H7 (cell line): ENCODE data around the gene JAK1. TPM values are rescaled to one million over a fixed set of nuclear protein-coding genes. Genes with fewer than 3 reads are reported as not detected.
A peak's percentile ranks its signal among the peaks of the same experiment; 100 is the strongest.

Experiments
- DNase-seq: peaks from one replicate; pipeline ENCODE4 v3.0.0; 2012
- H3K27me3 ChIP-seq: 2 replicates; pipeline ENCODE4 v1.6.0; 2011; ENCODE audit warnings: mild to moderate bottlenecking, low read length; ENCODE audit not compliant: control insufficient read depth, insufficient read depth
- H3K36me3 ChIP-seq: replicated peaks from 2 replicates; pipeline ENCODE4 v1.5.1; 2011; ENCODE audit warnings: low read length; ENCODE audit not compliant: control insufficient read depth, insufficient read depth
- H3K4me3 ChIP-seq: 2 replicates; pipeline ENCODE4 v1.5.1; 2011; ENCODE audit warnings: low read depth, mild to moderate bottlenecking, control low read depth, low read length, moderate library complexity; ENCODE audit not compliant: insufficient read depth
- total RNA-seq: library from RNA; depleted of rRNA; stranded (reverse); fragments of >200 nt; shearing (Covaris generic); gene quantifications from 2 replicates; pipeline ENCODE4 v1.2.3, GENCODE V29; 2014

The JAK1 gene
- total RNA-seq, 1 experiment from 2014 or later, result 36.7 TPM

DNA sequence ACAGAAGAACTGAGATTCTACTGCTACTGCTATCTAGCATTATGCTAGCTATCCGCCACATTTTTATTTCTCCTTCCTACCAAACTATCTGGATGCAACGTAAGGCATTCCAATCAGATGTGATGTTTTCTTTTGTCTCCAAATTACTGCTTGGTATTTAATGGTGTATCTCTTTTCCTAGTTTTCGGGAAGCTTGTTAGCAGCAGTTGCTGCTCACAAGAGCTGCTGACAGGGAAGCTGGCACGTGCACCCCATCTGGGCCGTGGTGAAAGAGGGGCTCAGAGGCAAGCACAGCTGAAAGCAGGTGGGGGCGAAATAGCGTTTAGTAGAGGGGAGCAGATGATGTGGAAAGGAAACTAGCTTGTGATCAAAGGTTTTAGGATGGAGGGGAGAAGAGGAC, 57.3 kb downstream of the JAK1 start:
- H3K27me3 ChIP-seq, result no peaks in the 10 kb centered on the region
- no peak for DNase-seq
- no peak overlapping the region for H3K4me3 ChIP-seq
- no peaks in the 10 kb centered on the region for H3K36me3 ChIP-seq

DNA sequence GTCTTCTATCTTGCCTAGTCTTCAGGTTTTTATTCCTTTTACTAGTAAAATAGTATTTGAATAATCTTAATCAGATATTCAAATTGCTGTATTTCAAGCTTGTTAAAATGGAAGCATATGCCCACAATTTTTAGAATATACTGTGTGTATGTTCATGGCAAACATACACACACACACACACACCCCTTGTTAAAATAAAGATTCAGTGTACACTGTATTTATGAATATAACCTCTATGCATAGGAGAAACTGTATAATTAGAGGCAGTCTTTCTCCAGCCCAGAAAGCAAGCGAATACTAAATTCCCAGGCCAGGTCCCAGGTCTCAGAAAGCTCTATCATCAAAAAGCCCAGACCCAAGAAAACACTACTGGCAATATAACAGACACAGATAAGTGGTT, 57.8 kb downstream of the JAK1 start:
- Histone ChIP-seq H3K27me3 (no peaks in the 10 kb centered on the region), H3K36me3 (no peaks in the 10 kb centered on the region), H3K4me3 (no peak overlapping the region)
- DNase-seq, result no peak

DNA sequence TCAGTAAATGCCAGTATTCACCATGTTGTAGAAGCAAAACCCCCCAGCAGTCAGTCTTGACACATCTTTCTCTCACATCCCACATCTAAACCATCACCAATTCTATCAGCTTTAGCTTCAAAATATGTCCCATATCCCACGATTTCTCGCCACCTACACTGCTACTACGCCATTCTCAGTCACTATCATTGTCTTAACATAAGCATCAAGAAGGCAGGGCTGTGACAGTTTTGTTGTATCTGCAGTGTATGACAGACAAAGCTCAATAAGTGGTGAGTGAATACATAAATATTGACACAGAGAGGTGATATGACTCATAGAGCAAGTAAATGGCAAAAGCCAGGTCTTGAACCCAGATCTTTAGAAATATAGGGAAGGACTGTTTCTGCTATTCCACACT, 59.9 kb downstream of the JAK1 start:
- no peak for DNase-seq
- no peaks in the 10 kb centered on the region for H3K27me3 ChIP-seq
- no peaks in the 10 kb centered on the region for H3K36me3 ChIP-seq
- no peak overlapping the region for H3K4me3 ChIP-seq

DNA sequence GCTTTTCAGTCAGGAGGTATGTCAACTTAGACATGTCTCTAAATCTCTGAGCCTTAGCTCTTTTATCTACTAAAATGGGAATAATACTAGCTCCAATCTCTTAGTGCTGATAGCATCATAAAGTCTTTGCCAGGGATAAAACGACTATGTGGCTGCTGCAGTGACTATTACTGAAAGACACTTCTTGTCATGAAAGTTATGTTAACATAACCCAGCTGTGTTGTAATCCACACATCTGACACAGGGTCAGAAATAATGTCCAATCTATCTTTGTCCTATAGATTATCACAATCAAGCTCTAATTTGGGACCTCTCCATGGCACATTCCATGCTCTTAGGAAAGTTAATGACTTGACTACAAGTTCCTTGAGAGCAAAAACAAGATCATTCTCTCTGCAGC, 62.8 kb downstream of the JAK1 start:
- DNase-seq, result no peak
- Histone ChIP-seq H3K27me3 (no peaks in the 10 kb centered on the region), H3K4me3 (no peak overlapping the region), H3K36me3 (no peaks in the 10 kb centered on the region)

DNA sequence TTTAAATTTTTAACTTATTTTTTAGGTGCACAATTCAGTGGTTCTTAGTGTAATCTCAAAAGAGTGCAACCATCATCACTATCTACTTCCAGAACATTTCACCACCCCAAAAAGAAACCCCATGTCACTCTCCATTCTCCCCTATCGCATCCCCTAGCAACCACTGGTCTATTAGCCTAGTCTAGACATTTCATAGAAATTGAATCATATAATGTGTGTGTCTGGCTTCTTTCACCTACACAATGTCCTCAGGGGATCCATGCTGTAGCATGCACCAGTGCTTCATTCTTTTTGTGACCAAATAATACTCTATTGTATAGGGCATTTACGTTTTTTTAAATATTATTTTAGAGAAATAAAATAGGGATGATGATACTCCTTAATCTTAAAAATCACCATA, 64.7 kb downstream of the JAK1 start:
- Histone ChIP-seq H3K36me3 (no peaks in the 10 kb centered on the region), H3K4me3 (no peak overlapping the region), H3K27me3 (no peaks in the 10 kb centered on the region)
- no peak for DNase-seq

DNA sequence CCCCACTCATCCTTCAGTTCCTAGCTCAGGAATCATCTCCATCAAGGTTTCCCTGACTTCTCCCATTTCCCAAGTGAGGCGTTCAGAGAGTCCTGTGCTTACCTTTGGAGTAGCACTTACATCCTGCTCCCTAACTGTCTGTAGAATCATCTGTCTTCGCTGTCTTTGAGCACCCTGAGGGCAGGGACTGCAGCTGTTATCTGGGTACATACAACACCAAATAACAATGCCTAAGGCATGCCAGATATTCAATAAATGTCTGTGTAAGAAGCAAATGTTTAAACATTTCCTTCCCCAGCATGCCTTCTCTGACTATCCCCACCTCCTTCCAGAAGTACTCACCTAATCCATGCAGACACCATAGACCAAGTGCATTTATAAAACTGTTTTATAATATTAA, 65.4 kb downstream of the JAK1 start:
- DNase-seq, result no peak
- Histone ChIP-seq H3K4me3 (no peak overlapping the region), H3K27me3 (no peaks in the 10 kb centered on the region), H3K36me3 (no peaks in the 10 kb centered on the region)

DNA sequence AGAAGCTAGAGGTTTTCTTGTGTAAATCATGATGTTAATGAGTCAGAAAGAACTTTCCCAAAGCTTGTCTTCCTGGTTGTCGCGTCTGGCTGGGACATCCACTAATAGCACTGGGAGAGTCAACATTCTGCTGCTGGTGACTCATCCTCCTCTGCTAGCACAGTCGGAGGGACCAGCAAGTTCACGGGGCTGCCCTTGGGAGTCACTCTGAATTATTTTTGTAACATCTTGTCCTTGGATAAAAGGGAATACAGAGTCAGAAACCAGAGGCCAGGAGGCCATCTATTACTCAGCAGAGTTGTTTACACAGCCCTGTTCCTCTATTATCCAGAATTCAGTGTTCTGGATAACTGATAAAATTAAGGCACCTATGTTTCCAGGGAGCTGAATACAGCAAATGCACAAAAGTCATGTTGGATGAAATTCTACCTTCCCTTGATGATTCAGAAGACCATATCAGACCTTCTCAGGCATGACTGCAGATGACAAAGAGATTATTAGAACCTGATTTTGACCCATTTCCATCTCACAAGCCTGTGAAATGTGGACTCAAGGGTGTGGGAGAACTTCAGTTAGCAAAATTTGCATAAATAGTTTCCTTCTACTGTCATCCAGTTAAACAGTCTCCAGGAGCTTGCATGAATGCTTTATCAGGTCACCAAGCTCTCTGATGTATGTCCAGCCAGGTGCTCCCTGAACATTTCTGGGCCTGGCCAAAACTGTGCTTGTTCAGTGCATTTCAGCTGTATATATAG, 68.1 kb downstream of the JAK1 start:
- Histone ChIP-seq H3K4me3 (no peak overlapping the region), H3K36me3 (no peaks in the 10 kb centered on the region), H3K27me3 (no peaks in the 10 kb centered on the region)
- peak; percentile 31 for DNase-seq

DNA sequence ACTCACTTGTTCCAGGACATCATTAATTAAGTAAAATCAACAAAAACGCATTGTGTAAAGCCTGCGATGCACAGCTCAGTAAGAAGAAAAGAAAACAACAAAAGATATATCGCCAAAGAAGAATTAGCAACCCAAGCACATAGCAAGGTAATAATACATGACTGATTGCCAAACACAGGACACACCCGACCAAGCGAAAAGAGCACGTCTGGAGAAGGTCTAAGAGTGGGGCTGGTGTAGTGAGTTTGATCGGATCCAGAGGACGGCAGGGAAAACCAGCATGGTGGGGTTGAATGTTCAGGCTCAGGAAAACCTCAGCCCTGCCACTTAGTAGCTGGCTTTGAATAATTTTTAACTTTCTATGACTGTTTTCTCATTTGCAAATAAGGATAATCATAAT, 69.8 kb downstream of the JAK1 start:
- no peak overlapping the region for H3K4me3 ChIP-seq
- H3K27me3 ChIP-seq, result no peaks in the 10 kb centered on the region
- DNase-seq, result no peak
- no peaks in the 10 kb centered on the region for H3K36me3 ChIP-seq

DNA sequence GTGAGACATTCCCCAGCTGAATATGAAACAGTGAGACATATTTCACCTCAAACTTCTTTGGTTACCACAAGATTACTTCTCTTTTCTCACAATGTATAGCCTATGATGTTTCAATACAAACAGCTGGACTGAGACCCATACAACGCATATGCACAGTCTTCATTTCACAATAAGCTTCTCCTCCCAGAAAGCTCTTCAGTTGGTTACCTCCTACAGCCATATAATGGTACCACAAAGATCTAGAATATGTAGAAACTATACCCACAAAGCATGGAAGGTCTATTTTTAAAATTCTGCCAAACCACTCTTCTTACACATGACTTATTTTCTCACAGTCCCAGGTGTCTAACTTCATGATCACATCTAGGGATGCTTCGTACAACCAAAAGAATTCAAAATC, 70.8 kb downstream of the JAK1 start:
- no peak for DNase-seq
- H3K27me3 ChIP-seq, result no peaks in the 10 kb centered on the region

DNA sequence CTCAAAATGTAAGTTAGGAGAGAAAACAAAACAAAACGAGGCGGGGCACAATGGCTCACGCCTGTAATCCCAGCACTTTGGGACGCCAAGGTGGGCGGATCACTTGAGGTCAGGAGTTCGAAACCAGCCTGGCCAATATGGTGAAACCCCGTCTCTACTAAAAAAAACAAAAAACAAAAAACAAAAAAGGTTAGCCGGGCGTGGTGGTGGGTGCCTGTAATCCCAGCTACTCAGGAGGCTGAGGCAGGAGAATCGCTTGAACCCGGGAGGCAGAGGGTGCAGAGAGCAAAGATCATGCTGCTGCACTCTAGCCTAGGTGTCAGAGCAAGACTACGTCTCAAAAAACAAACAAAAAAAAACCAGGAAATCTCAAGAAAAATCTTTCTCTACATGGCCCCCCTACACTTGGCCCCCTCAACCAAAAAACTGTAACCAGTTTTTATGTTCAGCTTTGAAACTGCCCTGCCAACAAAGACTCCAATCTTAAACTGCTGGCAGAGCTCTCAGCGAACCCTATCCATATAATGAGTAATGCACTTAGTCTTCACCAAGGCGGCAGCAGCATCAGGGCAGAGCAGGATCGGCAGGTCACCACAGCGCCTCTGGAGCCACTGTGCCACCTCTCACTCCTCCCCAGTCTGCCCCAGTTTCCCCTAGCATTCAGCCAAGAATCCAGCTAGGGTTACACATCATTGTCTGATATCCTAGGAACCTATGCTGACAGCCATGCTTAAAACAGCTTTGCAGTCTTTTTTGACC, 71.7 kb downstream of the JAK1 start:
- Histone ChIP-seq H3K4me3 (no peak overlapping the region), H3K36me3 (no peaks in the 10 kb centered on the region), H3K27me3 (no peaks in the 10 kb centered on the region)
- no peak for DNase-seq

More for the DNA sequence above, 70.8 kb downstream of the JAK1 start:
- no peaks in the 10 kb centered on the region for H3K36me3 ChIP-seq
- no peak overlapping the region for H3K4me3 ChIP-seq

DNA sequence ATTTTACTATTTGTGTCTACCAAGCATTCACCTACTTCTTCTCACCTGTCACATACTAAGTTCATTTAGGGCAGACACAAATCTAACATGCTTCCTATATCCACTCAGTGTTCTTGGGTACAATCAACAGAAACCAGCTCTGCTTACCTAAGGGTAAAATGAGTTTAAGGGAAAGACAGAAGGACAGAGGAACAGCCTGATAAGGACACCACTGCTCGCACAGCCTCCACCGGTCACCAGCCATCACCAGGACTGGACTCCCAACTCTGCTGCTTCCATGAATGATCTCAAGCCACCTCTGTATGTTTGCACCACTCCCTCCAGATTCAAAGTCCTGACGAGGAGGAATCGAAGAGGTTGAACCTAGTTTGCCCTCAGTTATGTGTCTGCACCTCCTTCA, 72.4 kb downstream of the JAK1 start:
- no peak overlapping the region for H3K4me3 ChIP-seq
- no peaks in the 10 kb centered on the region for H3K27me3 ChIP-seq
- H3K36me3 ChIP-seq, result no peaks in the 10 kb centered on the region
- no peak for DNase-seq

DNA sequence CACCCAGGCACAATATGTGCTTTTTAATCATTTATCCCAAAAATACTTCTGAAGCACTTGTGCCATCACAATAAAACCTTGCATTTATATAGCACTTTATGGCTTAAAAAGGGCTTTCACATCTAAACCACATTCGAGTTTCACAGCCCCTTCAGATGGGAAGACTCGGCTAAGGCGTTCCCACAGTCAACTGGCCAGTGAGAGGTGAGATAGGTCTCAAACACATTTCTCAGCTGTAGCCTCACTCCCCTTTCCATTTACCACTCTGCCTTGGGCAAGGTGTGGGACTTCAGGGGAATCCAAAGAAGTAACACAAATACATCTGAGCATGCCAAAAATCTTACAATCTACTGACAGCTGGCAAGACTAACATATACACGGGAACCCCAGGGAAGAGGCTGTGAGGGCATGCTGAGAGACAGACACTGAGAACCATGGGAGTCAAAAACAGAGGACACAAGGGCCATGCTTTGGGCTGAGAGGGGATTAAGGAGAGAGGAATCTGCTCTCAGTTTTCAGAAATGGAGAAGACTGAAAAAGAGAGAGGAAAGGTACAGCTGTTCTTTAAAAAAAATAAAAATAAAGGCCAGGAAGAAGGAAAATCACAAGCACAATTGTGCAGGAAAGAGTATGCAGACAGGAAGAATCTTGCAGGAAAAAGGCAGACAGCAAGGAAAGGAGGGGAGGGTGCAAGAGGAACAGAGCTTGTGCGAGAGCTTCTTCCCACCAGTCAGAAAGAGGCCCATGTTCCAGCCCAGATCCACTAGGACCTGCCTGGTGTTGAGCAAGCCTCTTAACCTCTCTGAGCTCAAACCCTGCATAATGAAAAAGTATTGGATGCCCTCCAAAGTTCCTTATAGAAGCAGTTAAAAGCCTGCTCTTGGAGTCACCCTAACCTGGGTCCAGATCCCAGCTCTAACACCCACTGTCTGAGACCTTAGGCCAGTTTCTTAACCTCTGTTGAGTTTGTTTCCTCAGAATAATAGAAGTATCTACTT, 73.5 kb downstream of the JAK1 start:
- no peaks in the 10 kb centered on the region for H3K27me3 ChIP-seq
- no peaks in the 10 kb centered on the region for H3K36me3 ChIP-seq
- H3K4me3 ChIP-seq, result no peak overlapping the region
- DNase-seq, result no peak

DNA sequence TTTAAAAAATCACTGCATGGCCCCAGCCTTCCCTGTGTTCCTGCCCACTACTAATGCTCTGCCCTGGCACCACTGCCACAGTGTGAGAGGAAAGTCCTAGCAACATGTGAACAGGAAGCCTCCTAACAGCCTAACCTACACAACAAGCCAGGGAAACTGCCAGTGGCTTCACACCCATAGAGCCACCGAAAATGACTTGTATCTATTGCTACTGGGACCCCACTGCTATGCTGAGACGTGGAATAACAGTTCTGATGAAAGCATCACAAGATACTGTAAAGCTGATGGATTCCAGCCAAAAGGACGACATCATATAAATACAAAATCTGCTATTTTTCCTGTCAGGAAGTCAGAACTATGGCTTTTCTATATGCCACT, 74.9 kb downstream of the JAK1 start:
- Histone ChIP-seq H3K36me3 (no peaks in the 10 kb centered on the region), H3K27me3 (no peaks in the 10 kb centered on the region), H3K4me3 (no peak overlapping the region)
- no peak for DNase-seq

DNA sequence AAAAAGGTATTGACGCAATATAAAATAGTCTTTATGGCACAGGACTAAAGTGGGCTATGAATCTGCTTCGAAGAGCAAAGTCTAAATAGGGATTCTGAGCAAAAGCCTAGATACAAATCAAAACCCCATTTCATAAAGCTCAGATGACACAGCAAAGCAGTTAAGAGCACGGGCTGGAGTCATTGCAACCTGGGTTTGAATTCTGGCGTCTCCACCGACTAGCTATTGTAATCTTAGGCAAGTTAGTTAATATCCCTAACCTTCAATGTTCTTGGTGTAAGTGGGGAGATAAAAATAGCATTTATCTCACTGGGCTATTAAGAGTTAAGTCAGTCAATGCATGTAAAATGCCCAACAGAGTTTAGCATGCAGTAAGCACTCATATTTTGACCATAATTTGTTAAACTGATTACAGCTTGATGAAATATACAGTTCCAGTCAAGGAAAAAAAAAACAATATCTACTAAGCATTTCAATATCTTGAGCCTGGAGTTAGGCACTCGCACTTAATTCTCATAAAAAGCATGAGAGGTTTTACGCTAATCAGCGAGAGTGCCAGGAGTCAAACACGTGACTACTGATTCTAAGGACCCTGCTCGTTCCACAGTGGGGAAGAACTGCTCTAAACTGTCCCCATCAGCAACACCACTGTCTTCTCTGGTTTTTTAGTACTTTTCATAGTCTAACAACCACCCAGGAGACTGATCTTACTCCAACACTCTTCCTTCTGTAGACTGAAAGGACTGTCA, 75.5 kb downstream of the JAK1 start:
- Histone ChIP-seq H3K4me3 (no peak overlapping the region), H3K36me3 (no peaks in the 10 kb centered on the region), H3K27me3 (no peaks in the 10 kb centered on the region)
- DNase-seq, result no peak
